Left cardiac atrium (tissue), 4 donors: Measurements from ENCODE around the gene PNP. TPM values are rescaled to one million over a fixed set of nuclear protein-coding genes. Genes with fewer than 3 reads are reported as not detected.
"Not testable (repeated sequence)": the region's sequence is repeated elsewhere in the genome, so short reads cannot be mapped to it uniquely, and the experiment has no call there.

Experiments used
- ATAC-seq, 2 donors: fragments of 200-7000 bp; cut with Tn5 transposase; one replicate each; pipeline ENCODE4 v1.9.1; 2020; ENCODE audit warnings: mild to moderate bottlenecking in 2 of 2, moderate library complexity in 2 of 2
- DNase-seq: peaks from one replicate; pipeline ENCODE4 v3.0.0-alpha.2; 2020
- intact Hi-C, 2 donors: fragments of 100-400 bp; cut with DNase I; formaldehyde crosslinking; loops; one replicate each; pipeline versions ENCODE4 v1.14.1 to v1.15.1; 2022 to 2023
- long read RNA-seq: library from polyadenylated mRNA; unstranded; transcript quantifications from one replicate; pipeline ENCODE4 v2.0.0, GENCODE V29; 2021
- total RNA-seq, 2 donors: library from RNA; stranded (reverse); fragmentation: NEBNext Ultra II Directional; extraction: Animal tissue kit (Norgen Biotek cat#: 25700); gene quantifications; one replicate each; pipeline ENCODE4 v1.2.1, GENCODE V29; 2021
- donor health status: DM: no; HTN: yes; CAD: no.
- donor health status: DM: no; HTN: yes; CAD: no; lungs with severe emphysema.
- donor health status: DM: yes; HTN: yes; CAD: no.
- donor health status: Dilated cardiomyopathy.

The PNP gene
- 10 to 100 TPM; 10.8 to 29.4 TPM for total RNA-seq
- long read RNA-seq, transcript PNP-201 (6 exons, 1,509 nt): major isoform, 16 of 17 reads
- long read RNA-seq, partial matches to known transcripts: 0 of 17 reads
- long read RNA-seq, other reads (novel, unspliced or antisense): 1 of 17 reads

DNA sequence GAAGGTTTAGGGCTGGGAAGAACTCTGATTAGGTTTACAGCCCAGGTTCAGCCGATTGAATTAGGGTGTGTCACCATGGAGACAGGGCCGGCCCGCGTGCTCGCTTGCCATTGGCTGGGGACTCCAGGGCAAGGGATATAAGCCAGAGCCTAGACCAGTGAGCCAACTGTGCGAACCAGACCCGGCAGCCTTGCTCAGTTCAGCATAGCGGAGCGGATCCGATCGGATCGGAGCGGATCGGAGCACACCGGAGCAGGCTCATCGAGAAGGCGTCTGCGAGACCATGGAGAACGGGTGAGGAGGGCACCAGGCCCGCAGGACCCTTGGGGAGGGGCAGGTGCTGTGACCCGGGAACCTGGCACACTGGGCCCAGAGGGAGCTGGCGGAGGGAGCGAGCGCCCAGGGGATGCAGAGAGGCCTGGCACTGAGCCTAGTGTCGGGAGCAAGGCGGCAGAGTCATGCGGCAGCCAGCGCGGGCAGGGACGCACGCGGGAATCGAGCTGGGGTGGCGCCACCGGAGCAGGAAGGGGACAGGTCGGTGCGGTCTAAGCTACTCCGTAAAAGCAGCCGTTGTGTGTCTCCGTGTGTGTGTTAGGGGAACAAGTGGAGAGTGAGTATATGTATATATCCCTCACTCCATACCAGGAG lies at the start of gene PNP:
PNP (plus strand) TSS at position 165 of the 648 bp plus-strand sequence; CDS start at position 284, 119 bp downstream.
- DNase-seq: peak; percentile 90
- peak; percentile 98 for ATAC-seq
- intact Hi-C loops: loop anchor here in 1 of 2 donors (10.0 kb wide), 1 partner anchor 125 kb away; the partner anchor contains the start of gene PARP2

DNA sequence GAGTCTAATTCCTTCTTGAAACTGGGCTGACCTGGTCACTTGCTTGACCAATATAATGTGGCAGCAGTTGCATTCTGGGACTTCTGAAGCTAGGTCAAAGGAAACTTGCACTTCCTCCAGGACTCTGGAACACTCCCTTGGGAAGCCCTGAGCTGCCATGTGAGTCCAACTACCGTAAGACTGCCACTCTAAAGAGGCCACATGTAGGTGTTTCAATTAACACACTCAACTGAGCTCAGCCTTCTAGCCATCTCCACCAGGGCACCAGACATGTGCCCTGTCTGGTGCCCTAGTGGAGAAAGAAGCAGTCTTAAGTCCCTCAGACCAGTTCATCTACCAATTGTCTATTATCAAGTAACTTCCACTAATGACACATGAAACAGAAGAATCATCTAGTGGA lies 49.8 kb upstream of the PNP start:
- intact Hi-C loops: no loop called here
- ATAC-seq (no peak), DNase-seq (no peak)

DNA sequence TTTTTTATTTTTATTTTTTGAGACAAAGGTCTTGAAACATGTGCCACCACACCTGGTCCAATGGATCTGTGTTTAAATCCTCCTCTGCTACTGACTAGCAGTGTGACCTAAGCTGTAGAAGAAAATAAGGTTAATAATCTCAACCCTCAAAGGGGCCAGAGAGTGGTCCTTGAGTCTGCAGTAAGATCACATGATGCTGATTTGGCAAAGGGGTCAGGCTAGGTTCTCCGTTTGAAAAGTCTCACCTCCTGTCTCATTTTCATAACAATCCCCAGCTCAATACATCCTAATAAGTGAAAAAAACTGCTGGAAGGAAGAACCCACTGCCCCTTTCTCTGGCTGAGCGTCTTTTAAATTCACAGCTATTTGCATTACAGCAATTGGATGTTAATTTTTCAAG lies 47.9 kb upstream of the PNP start:
- no peak for DNase-seq
- intact Hi-C loops: no loop called here
- ATAC-seq: no peak

- DNase-seq (no peak), ATAC-seq (no peak)
- intact Hi-C loops: no loop called here
Observed at GRCh38 chr14:20422886-20423285, 46.3 kb upstream of the PNP start.

DNA sequence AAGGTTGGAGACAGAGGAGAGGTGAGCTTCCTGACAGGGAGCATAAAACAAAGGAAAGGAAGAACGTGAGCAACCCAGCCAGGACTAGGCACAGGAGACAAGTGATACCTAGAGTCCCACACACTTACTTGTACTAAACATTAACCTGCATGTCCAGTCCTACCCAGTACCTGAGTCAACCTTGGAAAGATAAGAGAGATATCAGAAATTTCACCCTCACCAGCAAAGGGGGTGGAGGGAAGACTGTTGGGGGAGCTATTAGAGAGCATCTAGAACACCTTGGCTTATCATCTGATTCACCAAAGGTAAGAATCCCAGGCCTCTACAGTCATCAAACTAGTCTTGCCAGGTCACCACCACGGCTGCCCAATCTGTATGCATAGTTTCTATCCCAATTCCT lies 44.4 kb upstream of the PNP start:
- intact Hi-C loops: no loop called here
- DNase-seq: no peak
- ATAC-seq: no peak

GRCh38 chr14:20427231-20428009 lies 41.8 kb upstream of the PNP start:
- intact Hi-C loops: no loop called here
- ATAC-seq: peak; percentile 34 to 80
- DNase-seq: no peak

- DNase-seq (no peak), ATAC-seq (no peak)
- intact Hi-C loops: no loop called here
Observed at GRCh38 chr14:20428010-20428365, 41.2 kb upstream of the PNP start.

DNA sequence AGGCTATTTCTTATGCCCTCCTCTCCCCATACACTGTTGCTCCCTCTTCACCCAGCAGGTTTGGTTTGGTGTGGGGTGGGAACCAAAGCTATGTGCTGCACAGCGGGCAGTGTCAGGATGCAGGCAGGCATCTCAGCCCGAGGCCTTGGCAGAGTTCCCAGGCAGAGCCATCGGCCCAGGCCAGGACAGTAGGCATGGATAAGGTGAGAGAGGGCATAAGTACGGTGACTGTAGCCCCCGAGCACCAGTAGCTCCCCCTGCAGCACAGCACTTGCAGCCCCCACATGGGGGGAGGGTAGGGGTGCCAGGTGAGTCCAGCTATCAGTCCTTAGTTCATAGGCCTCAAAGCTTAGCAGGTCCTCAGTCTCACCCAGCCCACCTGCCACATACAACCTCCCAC lies 40.4 kb upstream of the PNP start:
- no peak for DNase-seq
- ATAC-seq: peak in 1 of 2 donors; percentile 15
- intact Hi-C loops: no loop called here

DNA sequence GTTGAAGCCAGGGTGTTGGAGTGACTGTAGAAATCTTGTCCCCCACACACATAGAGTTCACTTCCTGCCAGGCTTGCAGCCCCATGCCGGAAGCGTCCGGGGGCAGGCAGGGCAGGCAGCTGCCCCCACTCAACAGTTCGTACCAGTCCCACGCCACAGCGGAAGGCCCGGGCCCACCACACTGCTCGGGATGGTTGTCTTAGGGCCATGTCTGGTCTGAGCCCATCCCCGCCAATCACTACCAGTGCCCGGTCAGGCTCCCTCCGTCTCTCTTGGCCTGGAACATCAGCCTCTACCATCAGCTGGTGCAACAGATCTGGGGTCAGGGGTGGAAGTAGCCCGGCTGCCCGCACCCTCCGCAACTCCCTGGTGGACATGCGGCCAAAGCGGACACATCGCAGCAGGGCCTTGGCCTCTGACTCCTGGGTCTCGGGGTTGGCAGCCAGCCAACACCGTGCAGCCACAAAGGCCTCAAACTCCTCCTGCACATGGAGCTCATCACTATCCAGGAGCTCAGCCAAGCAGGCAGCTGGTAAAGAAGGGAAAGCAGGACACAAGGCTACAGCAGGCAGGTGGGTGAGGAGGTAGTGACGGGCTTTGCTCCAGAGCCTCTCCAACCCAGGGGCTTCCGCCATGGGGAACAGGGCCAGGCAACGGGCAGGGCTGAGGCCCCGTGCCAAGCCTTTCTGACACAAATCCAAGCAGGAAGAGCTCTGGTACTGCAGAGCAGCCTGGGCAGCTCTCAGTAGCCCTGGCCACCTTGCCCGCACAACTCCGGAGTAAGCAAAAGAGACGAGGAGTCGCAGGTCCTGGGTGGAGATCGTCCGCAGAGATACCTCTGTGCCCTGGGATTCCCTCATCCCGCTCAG lies 39.2 kb upstream of the PNP start:
- DNase-seq (no peak), ATAC-seq (peak in 1 of 2 donors; percentile 6)
- intact Hi-C loops: no loop called here

DNA sequence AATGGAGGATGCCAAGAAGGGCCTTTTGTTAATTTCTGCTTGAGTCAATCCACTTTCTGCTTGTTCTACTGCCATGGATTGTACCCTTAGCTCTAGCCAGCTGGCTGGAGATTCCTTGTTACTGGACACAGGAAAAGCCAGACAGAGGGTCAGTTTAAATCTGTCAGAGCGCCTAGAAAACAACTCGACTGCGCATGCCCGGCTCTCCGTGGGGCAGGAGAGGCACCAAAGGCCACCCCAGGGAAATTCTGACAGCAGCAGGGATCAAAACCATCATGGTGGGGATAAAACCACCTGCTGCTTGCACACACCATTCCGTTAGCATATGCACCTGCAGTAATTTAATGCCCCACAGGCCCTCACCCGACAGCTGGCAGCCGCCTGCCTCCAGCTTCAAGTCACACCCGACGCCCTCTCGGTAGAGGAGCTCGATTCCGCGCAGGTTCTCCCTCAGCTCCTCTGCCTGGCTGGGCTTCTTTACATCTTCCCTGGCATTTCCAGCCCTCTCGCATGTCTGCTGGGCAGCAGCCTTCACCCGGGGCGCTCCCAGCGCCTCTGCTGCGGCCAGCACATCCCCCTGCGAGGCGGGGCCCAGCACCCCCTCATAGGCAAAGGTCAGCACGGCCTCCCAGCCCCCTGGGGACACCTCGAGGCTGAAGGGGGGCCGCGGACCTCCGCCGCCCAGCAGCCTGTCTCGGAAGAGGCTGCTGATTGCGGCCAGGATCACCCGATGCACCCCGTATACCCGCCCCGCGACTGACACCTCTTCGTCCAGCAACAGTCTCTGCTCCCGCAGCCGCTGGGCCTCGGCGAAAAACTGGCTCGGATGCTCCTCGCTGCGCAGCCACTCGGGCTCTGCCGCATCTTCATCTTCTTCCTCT lies 34.3 kb upstream of the PNP start:
- ATAC-seq (peak; percentile 74 to 88), DNase-seq (peak; percentile 77)
- intact Hi-C loops: no loop called here

DNA sequence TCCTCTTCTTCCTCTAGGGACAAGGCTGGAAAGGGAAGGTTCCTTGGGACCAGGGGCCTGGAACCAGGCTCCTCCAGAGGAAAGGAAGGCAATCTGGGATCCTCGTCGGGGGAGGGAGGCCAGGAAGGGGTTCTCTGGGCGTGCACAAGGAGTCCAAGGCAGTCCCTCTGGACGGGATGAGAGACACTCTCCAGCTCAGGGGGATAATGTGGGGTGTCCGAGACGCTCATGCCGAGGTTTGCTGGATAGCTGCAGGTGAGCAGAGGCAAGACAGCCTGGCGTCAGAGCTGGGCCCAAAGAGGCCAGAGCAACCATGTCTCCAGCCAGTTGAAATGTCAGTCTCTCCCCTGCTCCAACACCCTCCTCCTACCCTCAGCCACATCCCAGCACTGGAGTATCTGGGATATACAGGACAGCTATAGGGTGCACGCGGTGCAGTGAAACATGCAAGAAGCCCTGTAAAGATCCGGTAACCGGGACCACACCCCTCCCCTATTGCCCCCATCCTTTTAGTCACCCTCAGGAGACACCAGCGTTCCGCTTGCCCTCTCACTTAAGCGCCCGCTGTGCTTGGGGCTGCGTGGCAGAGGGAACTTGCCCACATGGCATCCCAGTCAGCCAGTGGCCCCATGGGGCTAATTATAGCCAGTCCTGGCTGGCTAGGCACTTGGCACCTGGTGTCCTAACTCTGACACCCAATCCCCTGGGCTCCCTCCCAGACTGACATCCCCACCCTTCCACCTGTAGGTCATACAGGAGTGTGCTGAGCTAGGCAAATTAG lies 33.4 kb upstream of the PNP start, which contains the start of gene KLHL33:
KLHL33 (minus strand) TSS at position 585 of the 781 bp plus-strand sequence; CDS start at position 230, 355 bp downstream.
- DNase-seq (no peak), ATAC-seq (peak in 1 of 2 donors; percentile 26)
- intact Hi-C loops: no loop called here

GRCh38 chr14:20436363-20436755 lies 32.8 kb upstream of the PNP start:
- no peak for ATAC-seq
- intact Hi-C loops: no loop called here
- no peak for DNase-seq

- no peak for DNase-seq
- intact Hi-C loops: no loop called here
- ATAC-seq: no peak
Observed at GRCh38 chr14:20438664-20439063, 30.5 kb upstream of the PNP start.

GRCh38 chr14:20440465-20440864 lies 28.7 kb upstream of the PNP start:
- ATAC-seq: no peak
- intact Hi-C loops: no loop called here
- no peak for DNase-seq

- DNase-seq: no peak
- intact Hi-C loops: no loop called here
- ATAC-seq: no peak
Observed at GRCh38 chr14:20440882-20441281, 28.3 kb upstream of the PNP start.

DNA sequence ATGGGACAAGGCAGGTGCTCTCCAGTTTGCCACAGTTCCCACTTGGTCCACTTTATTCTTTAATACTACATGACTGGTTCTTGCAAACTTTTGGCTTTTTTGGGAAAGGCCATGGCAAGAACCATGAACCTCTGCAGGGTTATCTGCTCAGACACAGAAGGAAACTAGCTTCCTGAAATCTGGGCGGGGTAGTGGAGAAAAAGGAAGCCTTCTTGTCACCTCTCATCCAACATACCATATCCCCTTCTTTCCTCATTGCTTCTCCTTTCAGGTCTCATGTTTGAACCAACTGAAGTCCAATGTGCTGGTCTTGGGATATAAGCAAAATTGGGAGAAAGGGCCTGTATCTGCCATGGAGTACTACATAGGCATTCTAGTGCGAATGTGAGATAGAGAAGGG lies 27.7 kb upstream of the PNP start:
- no peak for ATAC-seq
- intact Hi-C loops: no loop called here

DNA sequence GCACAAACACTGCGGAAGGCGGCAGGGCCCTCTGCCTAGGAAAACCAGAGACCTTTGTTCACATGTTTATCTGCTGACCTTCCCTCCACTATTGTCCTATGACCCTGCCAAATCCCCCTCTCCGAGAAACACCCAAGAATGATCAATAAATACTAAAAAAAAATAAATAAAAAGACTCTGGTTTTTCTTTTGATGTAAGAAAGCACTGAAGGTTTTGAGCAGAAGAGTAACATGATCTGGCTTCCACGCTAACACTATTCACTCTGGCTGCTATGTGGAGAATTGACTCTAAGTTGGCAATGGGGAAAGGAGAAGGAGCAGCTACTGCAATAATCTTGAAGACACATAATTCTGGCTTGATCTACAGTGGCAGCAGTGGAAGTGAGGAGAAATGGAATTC lies 25.6 kb upstream of the PNP start:
- intact Hi-C loops, ATAC-seq: not testable (repeated sequence)

More for the DNA sequence above, 27.7 kb upstream of the PNP start:
- no peak for DNase-seq

GRCh38 chr14:20446889-20447288 lies 22.3 kb upstream of the PNP start:
- intact Hi-C loops: no loop called here
- DNase-seq: no peak

More for the DNA sequence above, 25.6 kb upstream of the PNP start:
- DNase-seq: not testable (repeated sequence)

More at GRCh38 chr14:20446889-20447288, 22.3 kb upstream of the PNP start:
- no peak for ATAC-seq
